Measurements from ENCODE around the gene BPHL. TPM values are rescaled to one million over a fixed set of nuclear protein-coding genes. Genes with fewer than 3 reads are reported as not detected.

BPHL gene
- polyA plus RNA-seq, 4 donors, result 47.3 to 74.9 (median 68.2) TPM

Other genes starting within 250 kb of the BPHL start
- gene SERPINB9, start 215.4 kb upstream of the BPHL start, polyA plus RNA-seq (ENCODE audit: insufficient read length in 4 of 4), result 10 to 100 TPM; 11.9 to 14.2 (median 13.2) TPM
- gene SERPINB6, start 147.1 kb upstream of the BPHL start, polyA plus RNA-seq (ENCODE audit: insufficient read length in 4 of 4), result 10 to 100 TPM; 85.8 to 89.4 (median 88.3) TPM
- 10 to 100 TPM; 51.9 to 80.3 (median 61.5) TPM for gene NQO2, start 118.8 kb upstream of the BPHL start, polyA plus RNA-seq (ENCODE audit: insufficient read length in 4 of 4)
- gene RIPK1, start 50.2 kb upstream of the BPHL start, polyA plus RNA-seq (ENCODE audit: insufficient read length in 4 of 4), result 10 to 100 TPM; 23.9 to 24.9 (median 24.8) TPM
- 10 to 100 TPM; 57.4 to 84.6 (median 60.1) TPM for gene TUBB2A, start 38.8 kb downstream of the BPHL start, polyA plus RNA-seq (ENCODE audit: insufficient read length in 4 of 4)
- 100 to 1,000 TPM; 113 to 146 (median 120) TPM for gene TUBB2B, start 108.9 kb downstream of the BPHL start, polyA plus RNA-seq (ENCODE audit: insufficient read length in 4 of 4)
- 10 to 100 TPM; 16.2 to 24.0 (median 22.4) TPM for gene PSMG4, start 140.2 kb downstream of the BPHL start, polyA plus RNA-seq (ENCODE audit: insufficient read length in 4 of 4)

Data from left renal cortex interstitium (tissue), 4 donors.